Sigmoid colon (tissue), 7 donors: ENCODE measurements around the gene SOHLH2. TPM values are rescaled to one million over a fixed set of nuclear protein-coding genes. Genes with fewer than 3 reads are reported as not detected.

ENCODE experiments used
- DNase-seq: peaks from one replicate; pipeline ENCODE4 v3.0.0-alpha.2; 2019
- H3K27ac ChIP-seq, 4 donors: fragments of 200-600 bp; sonication (generic); one replicate each; pipeline ENCODE4 v1.5.1; 2016 to 2019; ENCODE audit warnings: mild to moderate bottlenecking in 1 of 4
- H3K27me3 ChIP-seq, 3 donors: fragments of 200-600 bp; sonication (generic); one replicate each; pipeline ENCODE4 v1.5.1; 2019; ENCODE audit warnings: mild to moderate bottlenecking in 1 of 3
- H3K36me3 ChIP-seq, 4 donors: fragments of 200-600 bp; sonication (generic); one replicate each; pipeline ENCODE4 v1.5.1; 2016 to 2019
- H3K4me1 ChIP-seq, 4 donors: fragments of 200-600 bp; sonication (generic); one replicate each; pipeline ENCODE4 v1.5.1; 2017 to 2019
- H3K4me3 ChIP-seq, 4 donors: fragments of 200-600 bp; sonication (generic); one replicate each; pipeline ENCODE4 v1.5.1; 2017 to 2019; ENCODE audit warnings: mild to moderate bottlenecking in 2 of 4, moderate library complexity in 1 of 4
- H3K9me3 ChIP-seq, 4 donors: fragments of 200-600 bp in 3 of 4; sonication (generic) in 3 of 4; one replicate each; pipeline versions ENCODE4 v1.5.1 to v1.6.1; 2013 to 2019
- CTCF ChIP-seq, 4 experiments: fragments of 450-650 bp in 3 of 4; fragments of 200-600 bp in 1 of 4; IDR thresholded peaks; one replicate each; pipeline ENCODE4 v1.5.1; 2016 to 2019; ENCODE audit warnings: antibody characterized with exemption in 4 of 4, mild to moderate bottlenecking in 3 of 4, moderate library complexity in 2 of 4
- EP300 ChIP-seq, 4 donors: sonication (generic); formaldehyde crosslinking; IDR thresholded peaks; one replicate each; pipeline ENCODE4 v1.6.1; 2017; ENCODE audit warnings: antibody characterized with exemption in 4 of 4
- POLR2A ChIP-seq, 2 donors: fragments of 450-650 bp; IDR thresholded peaks; one replicate each; pipeline ENCODE4 v1.6.1; 2016; ENCODE audit warnings: antibody characterized with exemption in 2 of 2, mild to moderate bottlenecking in 2 of 2, moderate library complexity in 2 of 2
- POLR2AphosphoS5 ChIP-seq, 4 donors: sonication (generic); formaldehyde crosslinking; IDR thresholded peaks; one replicate each; pipeline ENCODE4 v1.6.1; 2017; ENCODE audit warnings: antibody characterized with exemption in 4 of 4
- WGBS, 2 donors: extraction: QIAGEN DNeasy Blood & Tissue Kit; methylation state at CpG; one replicate each; pipeline ENCODE4 v1.1.7; 2013; 5-methylcytosine and 5-hydroxymethylcytosine counted together
- intact Hi-C: fragments of 100-400 bp; cut with DNase I; formaldehyde crosslinking; loops from one replicate; pipeline ENCODE4 v1.15.1; 2023
- polyA plus RNA-seq, 3 donors: library from polyadenylated mRNA; stranded (reverse); fragments of 200-250 nt; gene quantifications; one replicate each; pipeline ENCODE4 v1.2.3, GENCODE V29; 2013
- total RNA-seq, 4 donors: library from RNA; depleted of rRNA; stranded (reverse); fragments of >200 nt; gene quantifications; one replicate each; pipeline ENCODE4 v1.1.0, GENCODE V29; 2016
- donor health status: healthy with polysubstance abuse.
- donor health status: Bipolar disorder and iron deficiency.
- donor health status: healthy.

The SOHLH2 gene
- total and polyA plus RNA-seq, 7 donors, result 0.06 to 6.1 (median 1.3) TPM; not detected in 3

- no peaks in the 10 kb centered on the region for H3K36me3 ChIP-seq
- no peaks in the 10 kb centered on the region for H3K4me1 ChIP-seq
- no peaks in the 10 kb centered on the region for H3K27me3 ChIP-seq
- peaks cover 0 to 5% (median 0%) of the 10 kb centered on the region in 4 donors for H3K9me3 ChIP-seq
- no peak overlapping the region for H3K4me3 ChIP-seq
- no peak for DNase-seq
- TF ChIP-seq EP300 (IDR thresholded peaks at IDR 0.05), result no peak
- TF ChIP-seq POLR2AphosphoS5 (IDR thresholded peaks at IDR 0.05), result no peak
- TF ChIP-seq CTCF (IDR thresholded peaks at IDR 0.05), result no peak
- no peak for TF ChIP-seq POLR2A (IDR thresholded peaks at IDR 0.05)
- intact Hi-C loops, result no loop called here
- H3K27ac ChIP-seq, result no peak overlapping the region
- WGBS, 2 donors, result 92 to 96% methylated on average over 3 of the region's 3 CpGs
These were observed 67.0 kb downstream of the SOHLH2 start for GRCh38 chr13:36147330-36147729.

- no peaks in the 10 kb centered on the region for H3K4me1 ChIP-seq
- TF ChIP-seq POLR2A (IDR thresholded peaks at IDR 0.05) (no peak), CTCF (IDR thresholded peaks at IDR 0.05) (no peak), EP300 (IDR thresholded peaks at IDR 0.05) (no peak), POLR2AphosphoS5 (IDR thresholded peaks at IDR 0.05) (no peak)
- no peak overlapping the region for H3K4me3 ChIP-seq
- 78 to 90% methylated on average over 4 of the region's 4 CpGs for WGBS, 2 donors
- H3K27me3 ChIP-seq, result no peaks in the 10 kb centered on the region
- no peaks in the 10 kb centered on the region for H3K36me3 ChIP-seq
- H3K27ac ChIP-seq, result no peak overlapping the region
- no peak for DNase-seq
- intact Hi-C loops, result no loop called here
- H3K9me3 ChIP-seq, result peaks cover 0 to 5% (median 0%) of the 10 kb centered on the region in 4 donors
These were observed 67.7 kb downstream of the SOHLH2 start for GRCh38 chr13:36146511-36147269.

GRCh38 chr13:36143738-36144137 lies 70.6 kb downstream of the SOHLH2 start:
- TF ChIP-seq POLR2A (IDR thresholded peaks at IDR 0.05) (no peak), EP300 (IDR thresholded peaks at IDR 0.05) (no peak), POLR2AphosphoS5 (IDR thresholded peaks at IDR 0.05) (no peak), CTCF (IDR thresholded peaks at IDR 0.05) (no peak)
- no peaks in the 10 kb centered on the region for H3K4me1 ChIP-seq
- intact Hi-C loops, result no loop called here
- H3K4me3 ChIP-seq, result no peak overlapping the region
- H3K36me3 ChIP-seq, result no peaks in the 10 kb centered on the region
- peaks cover 0 to 9% (median 0%) of the 10 kb centered on the region in 4 donors for H3K9me3 ChIP-seq
- no peak overlapping the region for H3K27ac ChIP-seq
- WGBS, 2 donors, result 83 to 87% methylated on average over 2 of the region's 2 CpGs
- no peaks in the 10 kb centered on the region for H3K27me3 ChIP-seq
- no peak for DNase-seq

- intact Hi-C loops, result no loop called here
- H3K36me3 ChIP-seq, result no peaks in the 10 kb centered on the region
- H3K9me3 ChIP-seq, result peaks cover 0 to 9% (median 0%) of the 10 kb centered on the region in 4 donors
- no peak for DNase-seq
- no peak overlapping the region for H3K27ac ChIP-seq
- no peaks in the 10 kb centered on the region for H3K4me1 ChIP-seq
- TF ChIP-seq POLR2AphosphoS5 (IDR thresholded peaks at IDR 0.05), result no peak
- no peak for TF ChIP-seq POLR2A (IDR thresholded peaks at IDR 0.05)
- no peak overlapping the region for H3K4me3 ChIP-seq
- no peaks in the 10 kb centered on the region for H3K27me3 ChIP-seq
These were observed 71.6 kb downstream of the SOHLH2 start for GRCh38 chr13:36142735-36143134.

- intact Hi-C loops, result no loop called here
- Histone ChIP-seq H3K4me3 (no peak overlapping the region), H3K27me3 (no peaks in the 10 kb centered on the region), H3K27ac (no peak overlapping the region), H3K36me3 (no peaks in the 10 kb centered on the region), H3K9me3 (peaks cover 0 to 4% (median 0%) of the 10 kb centered on the region in 4 donors), H3K4me1 (no peaks in the 10 kb centered on the region)
- WGBS, 2 donors, result 67 to 75% methylated on average over 2 of the region's 2 CpGs
- TF ChIP-seq EP300 (IDR thresholded peaks at IDR 0.05) (no peak), CTCF (IDR thresholded peaks at IDR 0.05) (no peak), POLR2A (IDR thresholded peaks at IDR 0.05) (no peak), POLR2AphosphoS5 (IDR thresholded peaks at IDR 0.05) (no peak)
- no peak for DNase-seq
These were observed 78.5 kb downstream of the SOHLH2 start for GRCh38 chr13:36135876-36136275.
